ENCODE measurements around the gene UFL1. TPM values are rescaled to one million over a fixed set of nuclear protein-coding genes. Genes with fewer than 3 reads are reported as not detected.

UFL1 gene
- total RNA-seq, 2 donors from 2014 or later, result 21.2 to 32.5 TPM

- Histone ChIP-seq H3K36me3 (no peaks in the 10 kb centered on the region), H3K4me3 (no peak overlapping the region), H3K9me3 (no peaks in the 10 kb centered on the region), H3K4me1 (replicated peaks) (no peaks in the 10 kb centered on the region), H3K27ac (no peak overlapping the region), H3K27me3 (replicated peaks; ENCODE audit: insufficient read depth) (no peaks in the 10 kb centered on the region)
- WGBS, result 94% methylated on average over 1 of the region's 1 CpG
- intact Hi-C loops (cut with DNase I), result no loop called here
- no peak for TF ChIP-seq POLR2A (IDR thresholded peaks at IDR 0.05)
- TF ChIP-seq POLR2AphosphoS5 (IDR thresholded peaks at IDR 0.05), result no peak
- no peak for TF ChIP-seq CTCF (IDR thresholded peaks at IDR 0.05)
- no peak for DNase-seq (ENCODE audit: low spot score)
These were observed 60.8 kb downstream of the UFL1 start for GRCh38 chr6:96582436-96582835.

- H3K4me1 ChIP-seq (replicated peaks), result no peaks in the 10 kb centered on the region
- DNase-seq (ENCODE audit: low spot score), result no peak
- no peak overlapping the region for H3K4me3 ChIP-seq
- no peaks in the 10 kb centered on the region for H3K36me3 ChIP-seq
- intact Hi-C loops (cut with DNase I), result no loop called here
- no peaks in the 10 kb centered on the region for H3K27me3 ChIP-seq (replicated peaks; ENCODE audit: insufficient read depth)
- no peaks in the 10 kb centered on the region for H3K9me3 ChIP-seq
- no peak overlapping the region for H3K27ac ChIP-seq
- 60% methylated on average over 2 of the region's 2 CpGs for WGBS
- TF ChIP-seq POLR2A (IDR thresholded peaks at IDR 0.05), result no peak
- no peak for TF ChIP-seq CTCF (IDR thresholded peaks at IDR 0.05)
- TF ChIP-seq POLR2AphosphoS5 (IDR thresholded peaks at IDR 0.05), result no peak
These were observed 82.8 kb downstream of the UFL1 start for GRCh38 chr6:96604420-96604819.

Other genes with a start within 250 kb of the UFL1 start
- 10 to 100 TPM in 1 of 2 donors, 1 to 10 TPM in 1; 4.9 to 23.3 TPM for gene FHL5, start 41.3 kb downstream of the UFL1 start, total RNA-seq

All from prostate gland (tissue), 2 donors.